H1 (cell line): ENCODE results near the gene GMNN. TPM values are rescaled to one million over a fixed set of nuclear protein-coding genes. Genes with fewer than 3 reads are reported as not detected.

Experiments used
- CTCF ChIA-PET: fragments of 300-600 bp; sonication (Branson Sonifier 250); formaldehyde crosslinking; loops from one replicate; lab custom pipeline; 2021; ENCODE audit not compliant: partially characterized antibody; lab: Charles Lee
- POLR2A ChIA-PET: fragments of 300-600 bp; sonication (Branson Sonifier 250); formaldehyde crosslinking; loops from one replicate; lab custom pipeline; 2021; ENCODE audit warnings: inconsistent platforms; ENCODE audit not compliant: partially characterized antibody; lab: Charles Lee
- DNase-seq, 2 experiments: peaks; one replicate each; pipeline versions ENCODE4 v3.0.0 to v3.0.0-alpha.2; 2010 to 2022; ENCODE audit warnings: low spot score in 2 of 2, low read depth in 1 of 2, mixed read lengths in 1 of 2
- FAIRE-seq: peaks from 2 replicates; lab custom pipeline; 2011; peaks lifted over from hg19 to GRCh38; lab: Jason Lieb, UNC
- H2AFZ ChIP-seq: 2 replicates; pipeline ENCODE4 v1.8.1; 2012; ENCODE audit warnings: low read length, inconsistent platforms
- H2AK5ac ChIP-seq: 2 replicates; pipeline ENCODE4 v1.6.1; 2013; ENCODE audit warnings: low read depth, low read length
- H2BK120ac ChIP-seq: replicated peaks from 2 replicates; pipeline ENCODE3; 2013; ENCODE audit warnings: low read depth, low read length, inconsistent platforms
- H2BK12ac ChIP-seq: 2 replicates; pipeline ENCODE4 v1.6.1; 2013; ENCODE audit warnings: low read depth, low read length
- H2BK15ac ChIP-seq: 2 replicates; pipeline ENCODE4 v1.6.1; 2013; ENCODE audit warnings: low read length
- H2BK20ac ChIP-seq: 2 replicates; pipeline ENCODE4 v1.6.1; 2013; ENCODE audit warnings: low read length
- H2BK5ac ChIP-seq: 2 replicates; pipeline ENCODE4 v1.6.1; 2013; ENCODE audit warnings: low read depth, low read length
- H3K14ac ChIP-seq: 2 replicates; pipeline ENCODE4 v1.6.1; 2013; ENCODE audit warnings: inconsistent platforms; ENCODE audit not compliant: insufficient read length
- H3K18ac ChIP-seq: 2 replicates; pipeline ENCODE4 v1.6.1; 2013; ENCODE audit warnings: low read length; ENCODE audit errors: extremely low read depth
- H3K23ac ChIP-seq: 2 replicates; pipeline ENCODE4 v1.6.1; 2013; ENCODE audit warnings: inconsistent platforms; ENCODE audit not compliant: insufficient read length
- H3K23me2 ChIP-seq: 2 replicates; pipeline ENCODE4 v1.6.1; 2013; ENCODE audit warnings: low read depth, low read length
- H3K27ac ChIP-seq: 2 replicates; pipeline ENCODE4 v1.6.1; 2011; ENCODE audit warnings: low read depth, low read length, inconsistent platforms
- H3K27me3 ChIP-seq, 4 experiments: replicated peaks in 1 of 4; 1 replicate in 1 of 4; 2 replicates in 3 of 4; pipeline versions ENCODE4 v1.6.1 to v1.8.1; 2011 to 2013; ENCODE audit warnings: low read length in 3 of 4, mild to moderate bottlenecking in 3 of 4, inconsistent platforms in 2 of 4, mixed read lengths in 2 of 4, moderate library complexity in 1 of 4; ENCODE audit not compliant: control insufficient read depth in 3 of 4, insufficient read depth in 3 of 4; ENCODE audit errors: extremely low read depth in 1 of 4
- H3K36me3 ChIP-seq, 4 experiments: 2 replicates each; pipeline versions ENCODE4 v1.6.1 to v1.8.1; 2011 to 2013; ENCODE audit warnings: mild to moderate bottlenecking in 4 of 4, low read length in 3 of 4, moderate library complexity in 2 of 4, control low read depth in 1 of 4, inconsistent platforms in 1 of 4; ENCODE audit not compliant: insufficient read depth in 4 of 4, control insufficient read depth in 2 of 4
- H3K4ac ChIP-seq: replicated peaks from 2 replicates; pipeline ENCODE3; 2013; ENCODE audit warnings: low read length, low read depth, mixed read lengths, inconsistent platforms; ENCODE audit not compliant: insufficient read length
- H3K4me1 ChIP-seq, 4 experiments: replicated peaks in 1 of 4; 1 replicate in 1 of 4; 2 replicates in 3 of 4; pipeline versions ENCODE4 v1.6.1 to v1.8.1; 2011 to 2013; ENCODE audit warnings: low read length in 3 of 4, inconsistent platforms in 2 of 4, mixed read lengths in 1 of 4; ENCODE audit not compliant: insufficient read depth in 4 of 4, control insufficient read depth in 3 of 4
- H3K4me2 ChIP-seq, 2 experiments: 2 replicates each; pipeline versions ENCODE4 v1.6.1 to v1.8.1; 2011 to 2013; ENCODE audit warnings: low read depth in 2 of 2, low read length in 2 of 2, control low read depth in 1 of 2, inconsistent platforms in 1 of 2, mild to moderate bottlenecking in 1 of 2; ENCODE audit not compliant: insufficient read depth in 1 of 2
- H3K4me3 ChIP-seq, 4 experiments: fragments of 200-600, 300-600 bp in 1 of 4; sonication (generic), shearing (Covaris generic), sonication (Bioruptor Twin) in 1 of 4; 2 replicates each; pipeline versions ENCODE4 v1.5.1 to v1.8.1; 2011 to 2016; ENCODE audit warnings: low read length in 4 of 4, low read depth in 3 of 4, control low read depth in 2 of 4, inconsistent platforms in 2 of 4, mild to moderate bottlenecking in 2 of 4, mixed read lengths in 1 of 4, moderate library complexity in 1 of 4; ENCODE audit not compliant: insufficient read depth in 2 of 4; ENCODE audit errors: extremely low read depth in 1 of 4
- H3K56ac ChIP-seq: replicated peaks from 2 replicates; pipeline ENCODE3; 2013; ENCODE audit warnings: low read depth, mild to moderate bottlenecking, mixed read lengths, low read length, inconsistent platforms; ENCODE audit not compliant: insufficient read length
- H3K79me1 ChIP-seq: 2 replicates; pipeline ENCODE4 v1.6.1; 2013; ENCODE audit warnings: low read depth, low read length, control low read depth
- H3K79me2 ChIP-seq, 2 experiments: 2 replicates each; pipeline versions ENCODE4 v1.6.1 to v1.8.1; 2012 to 2013; ENCODE audit warnings: low read length in 2 of 2, mild to moderate bottlenecking in 2 of 2, inconsistent platforms in 1 of 2; ENCODE audit not compliant: insufficient read depth in 2 of 2, control insufficient read depth in 1 of 2
- H3K9ac ChIP-seq, 4 experiments: replicated peaks in 1 of 4; 1 replicate in 1 of 4; 2 replicates in 3 of 4; pipeline versions ENCODE4 v1.6.1 to v1.8.1; 2011 to 2013; ENCODE audit warnings: low read depth in 3 of 4, low read length in 3 of 4, control low read depth in 2 of 4, mild to moderate bottlenecking in 2 of 4, moderate library complexity in 2 of 4, inconsistent platforms in 1 of 4; ENCODE audit errors: extremely low read depth in 1 of 4
- H3K9me3 ChIP-seq, 2 experiments: 2 replicates each; pipeline versions ENCODE4 v1.6.1 to v1.8.1; 2012 to 2013; ENCODE audit warnings: mild to moderate bottlenecking in 2 of 2, moderate library complexity in 2 of 2, control low read depth in 1 of 2, inconsistent platforms in 1 of 2, low read depth in 1 of 2, low read length in 1 of 2, mixed read lengths in 1 of 2; ENCODE audit not compliant: insufficient read depth in 2 of 2
- H4K20me1 ChIP-seq, 2 experiments: replicated peaks in 1 of 2; 2 replicates each; pipeline versions ENCODE3 to v1.8.1; 2011 to 2013; ENCODE audit warnings: inconsistent platforms in 2 of 2, low read length in 2 of 2, mild to moderate bottlenecking in 1 of 2; ENCODE audit not compliant: insufficient read depth in 2 of 2, control insufficient read depth in 1 of 2
- H4K5ac ChIP-seq: 2 replicates; pipeline ENCODE4 v1.6.1; 2013; ENCODE audit warnings: low read length, low read depth, mixed read lengths, inconsistent platforms; ENCODE audit not compliant: insufficient read length
- H4K8ac ChIP-seq: 2 replicates; pipeline ENCODE4 v1.8.0; 2013; ENCODE audit warnings: mild to moderate bottlenecking, moderate library complexity, low read length, inconsistent platforms; ENCODE audit not compliant: insufficient read depth; ENCODE audit errors: extremely low read depth
- H4K91ac ChIP-seq: replicated peaks from 2 replicates; pipeline ENCODE3; 2013; ENCODE audit warnings: low read length, mixed read lengths, inconsistent platforms; ENCODE audit not compliant: insufficient read length
- FOSL1 ChIP-seq: IDR thresholded peaks from 2 replicates; pipeline ENCODE4 v1.6.1; 2011; ENCODE audit warnings: mild to moderate bottlenecking, low read depth, low read length, moderate library complexity; ENCODE audit not compliant: insufficient read depth
- KDM4A ChIP-seq: IDR thresholded peaks from one replicate; pipeline ENCODE4 v1.7.1; 2012; ENCODE audit warnings: low read depth, mild to moderate bottlenecking, moderate library complexity, low read length, inconsistent platforms; ENCODE audit not compliant: severe bottlenecking
- TAF1 ChIP-seq: IDR thresholded peaks from 2 replicates; pipeline ENCODE4 v1.6.1; 2011; ENCODE audit warnings: mild to moderate bottlenecking, low read depth, low read length
- YY1 ChIP-seq: IDR thresholded peaks from 2 replicates; pipeline ENCODE4 v1.6.1; 2011; ENCODE audit warnings: low read depth, mild to moderate bottlenecking, low read length
- WGBS, 2 experiments: shearing (Covaris generic) in 1 of 2; methylation state at CpG; one replicate each; pipeline versions ENCODE4 v1.1.6 to v1.1.7; 2013 to 2015; ENCODE audit warnings: low lambda C conversion rate in 2 of 2, mixed read lengths in 2 of 2, inconsistent platforms in 1 of 2, low coverage in 1 of 2, missing lambda C conversion rate in 1 of 2; ENCODE audit not compliant: insufficient replicate concordance in 2 of 2, insufficient coverage in 1 of 2, insufficient read length in 1 of 2; ENCODE audit errors: extremely low coverage in 1 of 2, missing lambda C conversion rate in 1 of 2; 5-methylcytosine and 5-hydroxymethylcytosine counted together
- polyA plus RNA-seq, 7 experiments: library from polyadenylated mRNA; depleted of rRNA in 3 of 7; stranded (reverse) in 5 of 7; unstranded in 2 of 7; fragments of >200 nt in 5 of 7; fragments of 200-250 nt in 2 of 7; gene quantifications; 1 replicate in 5 of 7; 2 replicates in 1 of 7; 4 replicates in 1 of 7; pipeline versions ENCODE4 v1.2.1 to v1.2.3, GENCODE V29; 2011 to 2013; ENCODE audit warnings: missing spikeins in 2 of 7, mixed read lengths in 2 of 7
- total RNA-seq: library from RNA; stranded (reverse); fragmentation: NEBNext Ultra II Directional; extraction: Animal tissue kit (Norgen Biotek cat#: 25700); gene quantifications from 2 replicates; pipeline ENCODE4 v1.2.1, GENCODE V29; 2021

Gene GMNN
- total and polyA plus RNA-seq, 2 of the 8 experiments (the other 6 are each of a cell fraction or from before 2014, with no cell fraction given): 65.9 to 101 TPM

GRCh38 chr6:24743265-24743943, 31.3 kb upstream of the GMNN start:
- ChIA-PET POLR2A (interaction anchor here (1.6 kb wide), 1 partner anchor 9 kb away, joined by 3 read pairs; no protein-coding TSS in a partner anchor), CTCF (interaction anchor here (0.6 to 1.2 kb wide), 3 partner anchors 61 to 248 kb away, joined by 3 read pairs; no protein-coding TSS in a partner anchor)
- Histone ChIP-seq H4K5ac (no peak overlapping the region), H2AFZ (peak overlapping the region; percentile 96), H2BK20ac (no peak overlapping the region), H3K23ac (no peak overlapping the region), H3K27ac (no peak overlapping the region), H3K4ac (no peak overlapping the region), H3K27me3 (no peaks in the 10 kb centered on the region), H2BK5ac (no peak overlapping the region), H3K56ac (no peak overlapping the region), H2BK12ac (no peak overlapping the region), H3K4me2 (no peak overlapping the region), H2BK15ac (no peak overlapping the region), H3K36me3 (no peaks in the 10 kb centered on the region), H3K23me2 (no peaks in the 10 kb centered on the region), H3K79me1 (no peaks in the 10 kb centered on the region), H2AK5ac (no peak overlapping the region), H3K18ac (no peak overlapping the region), H4K91ac (no peak overlapping the region), H3K4me1 (no peaks in the 10 kb centered on the region), H3K9ac (no peak overlapping the region), H3K14ac (no peak overlapping the region), H2BK120ac (no peak overlapping the region), H4K20me1 (no peaks in the 10 kb centered on the region), H3K79me2 (no peaks in the 10 kb centered on the region), H3K4me3 (no peak overlapping the region), H4K8ac (no peak overlapping the region), H3K9me3 (no peaks in the 10 kb centered on the region)
- 83% methylated on average over 2 of the region's 2 CpGs; no CpG with 5 or more reads in 1 of the 2 experiments for WGBS, 2 experiments
- no peak for FAIRE-seq
- no peak for DNase-seq
- TF ChIP-seq KDM4A: no peak
- peak; percentile 78 for TF ChIP-seq YY1
- TF ChIP-seq TAF1: no peak
- TF ChIP-seq FOSL1: no peak
